RWPE1 (cell line): ENCODE measurements around the gene CCNF.

Experiments used
- CTCF ChIA-PET: fragments of 350-600 bp; sonication (Branson Sonifier 250); formaldehyde crosslinking; extraction: SDS; loops from one replicate; lab custom pipeline; 2021; lab: Yijun Ruan, JAX
- POLR2A ChIA-PET: fragments of 400-600 bp; formaldehyde crosslinking; extraction: SDS; loops from one replicate; lab custom pipeline; 2020; ENCODE audit warnings: antibody characterized with exemption; ENCODE audit not compliant: low non-redundant PET; lab: Yijun Ruan, JAX
- DNase-seq: peaks from one replicate; pipeline ENCODE4 v3.0.0; 2012; ENCODE audit warnings: low spot score
- H3K27ac ChIP-seq: fragments of 450-650 bp; 2 replicates; pipeline ENCODE4 v1.5.1; 2017
- TF ChIP-seq, protein P1 (sequence below): fragments of 450-650 bp; conservative IDR thresholded peaks from 2 replicates; pipeline ENCODE4 v1.5.1; 2017; ENCODE audit warnings: low read depth, mild to moderate bottlenecking

Gene CCNF

DNA sequence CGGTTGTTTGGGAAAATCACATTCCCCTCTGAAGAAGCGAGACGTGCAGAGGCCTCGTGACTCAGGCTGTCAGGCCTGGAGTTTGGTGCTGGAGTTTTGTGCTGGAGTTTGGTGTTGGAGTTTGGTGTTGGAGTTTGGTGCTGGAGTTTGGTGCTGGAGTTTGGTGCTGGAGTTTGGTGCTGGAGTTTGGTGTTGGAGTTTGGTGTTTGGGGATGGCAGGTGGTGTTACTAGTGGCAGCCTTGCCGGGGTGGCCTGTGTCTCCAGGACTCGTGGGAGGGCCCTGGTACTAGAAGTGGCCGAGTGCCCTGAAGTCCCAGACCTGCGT, 58.2 kb downstream of the CCNF start:
- CTCF ChIA-PET, result no interaction called here
- POLR2A ChIA-PET, result no interaction called here
- H3K27ac ChIP-seq, result 0 out of 2 replicates have a peak overlapping the region, but pooled peaks have one; percentile 3
- TF ChIP-seq, protein P1, sequence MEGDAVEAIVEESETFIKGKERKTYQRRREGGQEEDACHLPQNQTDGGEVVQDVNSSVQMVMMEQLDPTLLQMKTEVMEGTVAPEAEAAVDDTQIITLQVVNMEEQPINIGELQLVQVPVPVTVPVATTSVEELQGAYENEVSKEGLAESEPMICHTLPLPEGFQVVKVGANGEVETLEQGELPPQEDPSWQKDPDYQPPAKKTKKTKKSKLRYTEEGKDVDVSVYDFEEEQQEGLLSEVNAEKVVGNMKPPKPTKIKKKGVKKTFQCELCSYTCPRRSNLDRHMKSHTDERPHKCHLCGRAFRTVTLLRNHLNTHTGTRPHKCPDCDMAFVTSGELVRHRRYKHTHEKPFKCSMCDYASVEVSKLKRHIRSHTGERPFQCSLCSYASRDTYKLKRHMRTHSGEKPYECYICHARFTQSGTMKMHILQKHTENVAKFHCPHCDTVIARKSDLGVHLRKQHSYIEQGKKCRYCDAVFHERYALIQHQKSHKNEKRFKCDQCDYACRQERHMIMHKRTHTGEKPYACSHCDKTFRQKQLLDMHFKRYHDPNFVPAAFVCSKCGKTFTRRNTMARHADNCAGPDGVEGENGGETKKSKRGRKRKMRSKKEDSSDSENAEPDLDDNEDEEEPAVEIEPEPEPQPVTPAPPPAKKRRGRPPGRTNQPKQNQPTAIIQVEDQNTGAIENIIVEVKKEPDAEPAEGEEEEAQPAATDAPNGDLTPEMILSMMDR, result no peak
- DNase-seq, result no peak

DNA sequence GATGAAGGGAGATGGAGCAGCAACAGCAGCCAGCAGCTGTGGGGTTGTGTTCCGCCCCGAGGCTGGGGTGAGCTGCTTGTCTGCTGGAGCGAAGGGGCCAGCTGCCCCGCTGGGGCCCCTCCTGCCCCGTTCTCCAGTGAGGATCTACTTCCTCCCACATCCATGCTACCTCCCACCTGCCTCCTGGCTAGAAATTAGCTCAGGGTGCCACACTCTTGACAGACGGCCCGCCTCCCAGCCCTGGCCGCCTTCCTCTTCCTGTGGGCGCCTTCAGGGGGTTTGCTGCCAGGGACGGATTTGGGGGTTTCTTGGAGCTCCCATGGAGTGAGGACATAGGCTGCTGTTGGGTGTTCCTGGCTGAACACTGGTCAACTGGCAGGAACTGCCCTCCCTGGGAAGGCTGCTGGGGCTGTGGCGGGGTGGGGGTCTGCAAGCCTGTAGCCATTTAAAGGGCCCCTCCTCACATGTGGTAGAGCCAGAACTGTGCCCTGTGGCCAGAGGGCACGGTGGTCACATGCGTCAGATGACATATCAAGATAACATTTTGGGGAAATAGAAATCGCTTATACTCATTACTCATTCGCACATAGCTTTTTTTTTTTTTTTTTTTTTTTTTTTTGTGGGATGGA, 58.8 kb downstream of the CCNF start:
- H3K27ac ChIP-seq, result no peak overlapping the region
- POLR2A ChIA-PET, result interaction anchor here (0.6 to 1.1 kb wide), 2 partner anchors 11 to 21 kb away, joined by 8 to 11 read pairs; no protein-coding TSS in a partner anchor
- no peak for DNase-seq
- CTCF ChIA-PET, result no interaction called here
- TF ChIP-seq, protein P1, result no peak

DNA sequence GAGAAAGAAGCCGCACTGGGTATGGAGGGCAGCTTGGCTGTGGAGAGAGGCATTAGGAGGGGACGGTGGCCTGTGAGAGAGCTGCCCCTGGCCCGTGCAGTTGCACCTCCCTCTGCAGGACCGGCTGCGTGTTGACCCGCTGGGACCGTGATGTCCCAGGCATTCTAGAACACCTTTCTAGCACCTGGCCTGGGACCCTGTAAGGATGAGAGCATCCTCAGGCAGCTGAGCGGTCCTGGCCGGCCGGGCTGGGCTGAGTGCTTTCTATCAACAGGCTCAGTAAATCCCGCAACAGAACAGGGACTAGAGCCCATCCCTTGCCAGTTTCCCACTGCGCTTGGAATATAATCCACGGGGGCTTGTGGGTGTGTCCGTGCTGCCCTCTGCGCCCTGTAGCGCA, 60.3 kb downstream of the CCNF start:
- no peak overlapping the region for H3K27ac ChIP-seq
- no peak for DNase-seq
- TF ChIP-seq, protein P1, result no peak
- ChIA-PET CTCF (interaction anchor here (0.5 kb wide), 1 partner anchor 20 kb away, joined by 3 read pairs; no protein-coding TSS in a partner anchor), POLR2A (no interaction called here)

DNA sequence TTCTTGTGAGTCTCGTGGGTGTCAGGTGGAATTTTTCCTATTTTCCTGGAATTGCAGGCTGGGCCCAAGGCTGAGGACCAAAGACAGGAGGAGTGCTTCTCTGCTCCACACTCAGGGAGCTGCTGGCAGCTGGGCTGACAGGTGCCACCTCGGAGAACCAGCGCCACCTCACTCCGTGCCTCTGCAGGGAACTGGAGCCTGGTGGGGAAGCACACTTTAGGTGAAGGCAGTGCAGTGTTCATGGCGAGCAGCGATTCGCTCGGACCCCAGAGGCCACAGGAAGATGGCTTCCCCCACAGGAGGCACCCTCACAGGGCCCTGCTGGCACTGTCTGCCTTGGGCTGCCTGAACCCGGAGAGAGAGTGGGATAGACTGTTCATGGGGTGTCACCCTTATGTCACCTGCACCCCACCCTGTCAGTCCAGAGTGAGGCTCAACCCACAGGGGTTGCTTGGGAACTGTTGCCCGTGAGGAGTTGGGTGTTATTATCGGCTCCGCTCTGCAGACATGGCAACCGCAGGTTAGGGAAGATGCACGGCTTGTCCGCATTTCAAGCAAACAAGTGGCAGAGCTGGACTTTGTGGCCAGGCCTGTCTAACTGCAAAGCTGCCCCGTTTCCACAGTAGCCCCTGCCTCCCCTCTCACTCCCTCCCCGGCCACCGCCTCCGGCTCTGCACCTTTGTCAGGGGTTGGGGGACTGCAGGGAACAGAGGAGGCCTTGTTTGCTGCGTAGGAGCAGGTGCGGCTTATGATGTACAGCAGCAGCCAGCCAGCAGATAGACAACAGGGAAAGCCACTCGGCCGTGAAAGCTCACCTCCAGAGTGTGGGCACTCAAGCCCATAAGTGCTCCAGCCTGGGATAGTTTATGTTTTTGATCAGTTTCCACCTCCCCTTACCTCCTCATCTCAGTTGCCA, 61.2 kb downstream of the CCNF start:
- POLR2A ChIA-PET, result no interaction called here
- TF ChIP-seq, protein P1, result no peak
- CTCF ChIA-PET, result no interaction called here
- no peak for DNase-seq
- no peak overlapping the region for H3K27ac ChIP-seq

DNA sequence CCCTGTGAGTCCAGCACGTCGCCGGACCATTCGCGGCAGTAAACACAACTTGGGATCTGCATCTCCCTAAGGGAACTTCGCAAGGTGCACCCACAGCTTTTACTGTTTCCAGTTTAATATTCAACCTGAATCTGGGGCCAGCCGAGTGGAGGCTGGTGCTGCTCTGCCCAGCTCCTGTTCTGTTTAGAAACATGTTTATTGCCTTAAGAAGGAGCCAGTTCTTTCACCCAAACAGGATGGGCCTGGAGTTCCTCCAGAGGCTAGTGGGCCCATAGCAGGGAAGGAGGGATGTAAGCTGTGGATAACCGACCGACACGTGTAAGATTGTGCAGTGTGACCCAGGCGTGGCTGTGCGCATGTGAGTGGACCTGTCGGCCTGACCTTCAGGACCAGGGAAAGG, 63.0 kb downstream of the CCNF start:
- CTCF ChIA-PET, result no interaction called here
- POLR2A ChIA-PET, result no interaction called here
- TF ChIP-seq, protein P1, result no peak

DNA sequence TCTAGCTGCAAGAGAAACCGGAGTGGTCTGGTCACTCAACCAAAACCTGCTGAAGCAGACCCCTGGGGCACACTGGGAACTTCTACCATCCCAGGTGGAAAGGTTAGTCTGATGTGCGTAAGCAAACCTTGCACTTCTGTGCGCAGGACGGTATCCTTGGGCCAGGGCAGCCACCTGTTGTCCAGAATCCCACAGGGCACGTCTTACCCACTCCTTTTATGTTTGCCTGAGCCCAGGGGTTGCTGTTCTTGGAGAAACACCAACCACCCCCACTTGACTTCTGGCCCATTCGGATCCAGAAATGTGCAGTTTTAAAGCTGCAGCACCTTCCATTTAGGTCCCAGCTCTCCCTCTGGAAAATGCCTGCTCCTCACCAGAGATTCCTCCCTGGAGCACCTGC, 64.4 kb downstream of the CCNF start:
- ChIA-PET CTCF (interaction anchor here (1.3 kb wide), 1 partner anchor 9 kb away, joined by 3 read pairs; no protein-coding TSS in a partner anchor), POLR2A (no interaction called here)
- TF ChIP-seq, protein P1, result no peak
- no peak overlapping the region for H3K27ac ChIP-seq
- DNase-seq, result no peak

More for the DNA sequence above, 63.0 kb downstream of the CCNF start:
- DNase-seq, result no peak
- H3K27ac ChIP-seq, result peak overlapping the region; percentile 8; the same call in 1 of the 2 replicates
